ENCODE data around the gene PDLIM7.

The PDLIM7 gene

GRCh38 chr5:177492841-177493240 lies 4.6 kb downstream of the PDLIM7 start:
- Histone ChIP-seq H3K4ac (ENCODE audit: low read depth in 1 of 2, low read length in 2 of 2) (no peak overlapping the region), H3K36me3 (ENCODE audit: control insufficient read depth in 1 of 2, insufficient read depth in 2 of 2, low read depth in 1 of 2, low read length in 2 of 2) (peaks cover 65 to 74% of the 10 kb centered on the region in 2 experiments), H2BK15ac (ENCODE audit: low read depth, poor library complexity, severe bottlenecking) (no peak overlapping the region), H3K23ac (ENCODE audit: low read length in 2 of 2) (peak overlapping the region in 1 of 2 experiments; percentile 27), H2AK5ac (ENCODE audit: low read length, severe bottlenecking) (peak overlapping the region; percentile 32), H3K9me3 (ENCODE audit: control insufficient read depth, low read length) (no peaks in the 10 kb centered on the region), H3K4me2 (ENCODE audit: low read length, poor library complexity, severe bottlenecking) (peak overlapping the region; percentile 32), H3K4me3 (ENCODE audit: insufficient read depth in 1 of 2, low read depth in 1 of 2, low read length in 2 of 2) (no peak overlapping the region), H3K9ac (ENCODE audit: low read length) (peak overlapping the region; percentile 94), H2BK12ac (ENCODE audit: low read length in 2 of 2) (no peak overlapping the region), H3K14ac (ENCODE audit: low read length in 2 of 2) (no peak overlapping the region), H2BK5ac (ENCODE audit: low read depth, low read length, poor library complexity, severe bottlenecking) (peak overlapping the region; percentile 51), H3K4me1 (ENCODE audit: control insufficient read depth, insufficient read depth, low read depth, low read length) (peaks cover 66% of the 10 kb centered on the region), H3K27me3 (ENCODE audit: control insufficient read depth in 1 of 2, insufficient read depth in 1 of 2, low read length in 2 of 2) (no peaks in the 10 kb centered on the region), H2AFZ (ENCODE audit: low read depth, low read length) (no peak overlapping the region), H4K91ac (ENCODE audit: low read length) (no peak overlapping the region), H3K79me1 (replicated peaks; ENCODE audit: low read length, poor library complexity, severe bottlenecking) (peaks cover 2% of the 10 kb centered on the region), H3K18ac (ENCODE audit: low read depth in 1 of 2, low read length in 2 of 2) (peak overlapping the region in 1 of 2 experiments; percentile 38), H2BK120ac (ENCODE audit: low read depth, low read length) (no peak overlapping the region), H4K8ac (ENCODE audit: low read length) (no peak overlapping the region), H3K27ac (ENCODE audit: low read length, poor library complexity, severe bottlenecking) (peak overlapping the region; percentile 99)
- WGBS = 94% methylated on average over 7 of the region's 7 CpGs
- DNase-seq = no peak

GRCh38 chr5:177491983-177492746 lies 5.2 kb downstream of the PDLIM7 start:
- no peak overlapping the region for H3K9ac ChIP-seq (ENCODE audit: low read length)
- H3K79me1 ChIP-seq (replicated peaks; ENCODE audit: low read length, poor library complexity, severe bottlenecking) = peaks cover 2% of the 10 kb centered on the region
- peak overlapping the region; percentile 52 for H4K91ac ChIP-seq (ENCODE audit: low read length)
- H3K18ac ChIP-seq (ENCODE audit: low read depth in 1 of 2, low read length in 2 of 2) = peak overlapping the region in 1 of 2 experiments; percentile 7
- peaks cover 72 to 81% of the 10 kb centered on the region in 2 experiments for H3K36me3 ChIP-seq (ENCODE audit: control insufficient read depth in 1 of 2, insufficient read depth in 2 of 2, low read depth in 1 of 2, low read length in 2 of 2)
- no peak overlapping the region for H2BK5ac ChIP-seq (ENCODE audit: low read depth, low read length, poor library complexity, severe bottlenecking)
- peak overlapping the region; percentile 52 for H4K8ac ChIP-seq (ENCODE audit: low read length)
- H3K4me2 ChIP-seq (ENCODE audit: low read length, poor library complexity, severe bottlenecking) = peak overlapping the region; percentile 8
- H2BK12ac ChIP-seq (ENCODE audit: low read length in 2 of 2) = peak overlapping the region in 1 of 2 experiments; percentile 24
- peaks cover 69% of the 10 kb centered on the region for H3K4me1 ChIP-seq (ENCODE audit: control insufficient read depth, insufficient read depth, low read depth, low read length)
- peak overlapping the region; percentile 33 for H2AK5ac ChIP-seq (ENCODE audit: low read length, severe bottlenecking)
- H3K14ac ChIP-seq (ENCODE audit: low read length in 2 of 2) = no peak overlapping the region
- no peak overlapping the region for H2BK120ac ChIP-seq (ENCODE audit: low read depth, low read length)
- no peak overlapping the region for H3K4me3 ChIP-seq (ENCODE audit: insufficient read depth in 1 of 2, low read depth in 1 of 2, low read length in 2 of 2)
- H3K4ac ChIP-seq (ENCODE audit: low read depth in 1 of 2, low read length in 2 of 2) = no peak overlapping the region
- no peak overlapping the region for H2AFZ ChIP-seq (ENCODE audit: low read depth, low read length)
- H3K23ac ChIP-seq (ENCODE audit: low read length in 2 of 2) = peak overlapping the region in 1 of 2 experiments; percentile 27
- no peak for DNase-seq
- WGBS = 94% methylated on average over 52 of the region's 54 CpGs
- no peak overlapping the region for H2BK15ac ChIP-seq (ENCODE audit: low read depth, poor library complexity, severe bottlenecking)
- H3K27ac ChIP-seq (ENCODE audit: low read length, poor library complexity, severe bottlenecking) = peak overlapping the region; percentile 99
- no peaks in the 10 kb centered on the region for H3K27me3 ChIP-seq (ENCODE audit: control insufficient read depth in 1 of 2, insufficient read depth in 1 of 2, low read length in 2 of 2)
- no peaks in the 10 kb centered on the region for H3K9me3 ChIP-seq (ENCODE audit: control insufficient read depth, low read length)

- Histone ChIP-seq H4K8ac (ENCODE audit: low read length) (peak overlapping the region; percentile 73), H3K4me2 (ENCODE audit: low read length, poor library complexity, severe bottlenecking) (no peak overlapping the region)
Measured at GRCh38 chr5:177491429-177491945, 5.9 kb downstream of the PDLIM7 start.

GRCh38 chr5:177490992-177491391 lies 6.4 kb downstream of the PDLIM7 start:
- Histone ChIP-seq H3K23ac (ENCODE audit: low read length in 2 of 2) (no peak overlapping the region), H2BK120ac (ENCODE audit: low read depth, low read length) (no peak overlapping the region), H3K27ac (ENCODE audit: low read length, poor library complexity, severe bottlenecking) (peak overlapping the region; percentile 43), H3K18ac (ENCODE audit: low read depth in 1 of 2, low read length in 2 of 2) (no peak overlapping the region), H3K14ac (ENCODE audit: low read length in 2 of 2) (peak overlapping the region in 1 of 2 experiments; percentile 80), H2BK12ac (ENCODE audit: low read length in 2 of 2) (peak overlapping the region in 1 of 2 experiments; percentile 4), H2AK5ac (ENCODE audit: low read length, severe bottlenecking) (peak overlapping the region; percentile 58), H3K27me3 (ENCODE audit: control insufficient read depth in 1 of 2, insufficient read depth in 1 of 2, low read length in 2 of 2) (no peaks in the 10 kb centered on the region), H3K9me3 (ENCODE audit: control insufficient read depth, low read length) (no peaks in the 10 kb centered on the region), H2BK5ac (ENCODE audit: low read depth, low read length, poor library complexity, severe bottlenecking) (no peak overlapping the region), H3K4ac (ENCODE audit: low read depth in 1 of 2, low read length in 2 of 2) (no peak overlapping the region), H2AFZ (ENCODE audit: low read depth, low read length) (no peak overlapping the region), H3K36me3 (ENCODE audit: control insufficient read depth in 1 of 2, insufficient read depth in 2 of 2, low read depth in 1 of 2, low read length in 2 of 2) (peaks cover 77 to 88% of the 10 kb centered on the region in 2 experiments), H3K4me3 (ENCODE audit: insufficient read depth in 1 of 2, low read depth in 1 of 2, low read length in 2 of 2) (no peak overlapping the region), H3K4me2 (ENCODE audit: low read length, poor library complexity, severe bottlenecking) (no peak overlapping the region), H3K79me1 (replicated peaks; ENCODE audit: low read length, poor library complexity, severe bottlenecking) (peaks cover 5% of the 10 kb centered on the region), H4K8ac (ENCODE audit: low read length) (no peak overlapping the region), H3K9ac (ENCODE audit: low read length) (no peak overlapping the region), H4K91ac (ENCODE audit: low read length) (peak overlapping the region; percentile 20), H3K4me1 (ENCODE audit: control insufficient read depth, insufficient read depth, low read depth, low read length) (peaks cover 73% of the 10 kb centered on the region), H2BK15ac (ENCODE audit: low read depth, poor library complexity, severe bottlenecking) (no peak overlapping the region)
- WGBS = 98% methylated on average over 16 of the region's 16 CpGs
- DNase-seq = no peak

More at GRCh38 chr5:177491429-177491945, 5.9 kb downstream of the PDLIM7 start:
- H3K27me3 ChIP-seq (ENCODE audit: control insufficient read depth in 1 of 2, insufficient read depth in 1 of 2, low read length in 2 of 2) = no peaks in the 10 kb centered on the region
- H3K4me1 ChIP-seq (ENCODE audit: control insufficient read depth, insufficient read depth, low read depth, low read length) = peaks cover 69% of the 10 kb centered on the region
- H3K9me3 ChIP-seq (ENCODE audit: control insufficient read depth, low read length) = no peaks in the 10 kb centered on the region
- H2BK12ac ChIP-seq (ENCODE audit: low read length in 2 of 2) = no peak overlapping the region
- no peak overlapping the region for H2AFZ ChIP-seq (ENCODE audit: low read depth, low read length)
- H2BK120ac ChIP-seq (ENCODE audit: low read depth, low read length) = no peak overlapping the region
- H3K18ac ChIP-seq (ENCODE audit: low read depth in 1 of 2, low read length in 2 of 2) = peak overlapping the region in 1 of 2 experiments; percentile 74
- WGBS = 46% methylated on average over 31 of the region's 43 CpGs
- no peak overlapping the region for H4K91ac ChIP-seq (ENCODE audit: low read length)
- H3K4ac ChIP-seq (ENCODE audit: low read depth in 1 of 2, low read length in 2 of 2) = no peak overlapping the region
- no peak overlapping the region for H2BK5ac ChIP-seq (ENCODE audit: low read depth, low read length, poor library complexity, severe bottlenecking)
- peak; percentile 68 for DNase-seq
- H3K23ac ChIP-seq (ENCODE audit: low read length in 2 of 2) = no peak overlapping the region
- H3K79me1 ChIP-seq (replicated peaks; ENCODE audit: low read length, poor library complexity, severe bottlenecking) = peaks cover 2% of the 10 kb centered on the region
- no peak overlapping the region for H3K14ac ChIP-seq (ENCODE audit: low read length in 2 of 2)
- H2BK15ac ChIP-seq (ENCODE audit: low read depth, poor library complexity, severe bottlenecking) = no peak overlapping the region
- H3K27ac ChIP-seq (ENCODE audit: low read length, poor library complexity, severe bottlenecking) = peak overlapping the region; percentile 43
- no peak overlapping the region for H3K4me3 ChIP-seq (ENCODE audit: insufficient read depth in 1 of 2, low read depth in 1 of 2, low read length in 2 of 2)
- peaks cover 75 to 87% of the 10 kb centered on the region in 2 experiments for H3K36me3 ChIP-seq (ENCODE audit: control insufficient read depth in 1 of 2, insufficient read depth in 2 of 2, low read depth in 1 of 2, low read length in 2 of 2)
- no peak overlapping the region for H3K9ac ChIP-seq (ENCODE audit: low read length)
- H2AK5ac ChIP-seq (ENCODE audit: low read length, severe bottlenecking) = peak overlapping the region; percentile 58

All from mesenchymal stem cell (in vitro differentiated cells and primary cell).